ENCODE results near the gene CHADL. TPM values are rescaled to one million over a fixed set of nuclear protein-coding genes. Genes with fewer than 3 reads are reported as not detected.
A peak's percentile ranks its signal among the peaks of the same experiment; 100 is the strongest.

CHADL gene
- total RNA-seq, 3 donors from 2014 or later = 1.3 to 3.7 (median 1.4) TPM

- H3K36me3 ChIP-seq = no peaks in the 10 kb centered on the region
- H3K4me1 ChIP-seq = no peaks in the 10 kb centered on the region
- no peak overlapping the region for H3K27ac ChIP-seq
- intact Hi-C loops (cut with DNase I; ENCODE audit: low total_unique reads) = no loop called here
- H3K9me3 ChIP-seq = no peaks in the 10 kb centered on the region
- H3K27me3 ChIP-seq = no peaks in the 10 kb centered on the region
- no peak for DNase-seq (ENCODE audit: low spot score in 2 of 2)
- TF ChIP-seq POLR2A (IDR thresholded peaks at IDR 0.05) (no peak), CTCF (IDR thresholded peaks at IDR 0.05) (no peak), POLR2AphosphoS5 (IDR thresholded peaks at IDR 0.05) (no peak)
- H3K4me3 ChIP-seq = no peak overlapping the region
Measured at GRCh38 chr22:41243361-41243760, 2.6 kb upstream of the CHADL start.

GRCh38 chr22:41242396-41243117 lies 1.8 kb upstream of the CHADL start:
- TF ChIP-seq CTCF (IDR thresholded peaks at IDR 0.05) (no peak), POLR2AphosphoS5 (IDR thresholded peaks at IDR 0.05) (no peak), POLR2A (IDR thresholded peaks at IDR 0.05) (no peak)
- intact Hi-C loops (cut with DNase I; ENCODE audit: low total_unique reads) = no loop called here

GRCh38 chr22:41241133-41241676 lies 474 bp upstream of the CHADL start:
- no peaks in the 10 kb centered on the region for H3K27me3 ChIP-seq
- no peaks in the 10 kb centered on the region for H3K36me3 ChIP-seq
- intact Hi-C loops (cut with DNase I; ENCODE audit: low total_unique reads) = no loop called here
- H3K4me3 ChIP-seq = no peak overlapping the region
- DNase-seq (ENCODE audit: low spot score in 2 of 2) = no peak
- peak overlapping the region; percentile 74 to 78 for H3K27ac ChIP-seq
- TF ChIP-seq POLR2AphosphoS5 (IDR thresholded peaks at IDR 0.05) = no peak
- no peak for TF ChIP-seq CTCF (IDR thresholded peaks at IDR 0.05)
- H3K4me1 ChIP-seq = peaks cover 0 to 4% of the 10 kb centered on the region in 2 donors
- no peaks in the 10 kb centered on the region for H3K9me3 ChIP-seq

More at GRCh38 chr22:41242396-41243117, 1.8 kb upstream of the CHADL start:
- H3K36me3 ChIP-seq = no peaks in the 10 kb centered on the region
- H3K27me3 ChIP-seq = no peaks in the 10 kb centered on the region
- no peaks in the 10 kb centered on the region for H3K9me3 ChIP-seq
- no peaks in the 10 kb centered on the region for H3K4me1 ChIP-seq
- no peak overlapping the region for H3K27ac ChIP-seq
- DNase-seq (ENCODE audit: low spot score in 2 of 2) = no peak
- H3K4me3 ChIP-seq = no peak overlapping the region

GRCh38 chr22:41239443-41240128 lies 1.1 kb downstream of the CHADL start:
- Histone ChIP-seq H3K4me1 (peaks cover 0 to 4% of the 10 kb centered on the region in 2 donors), H3K9me3 (no peaks in the 10 kb centered on the region), H3K36me3 (no peaks in the 10 kb centered on the region), H3K4me3 (no peak overlapping the region), H3K27ac (peak overlapping the region; percentile 74 to 78), H3K27me3 (no peaks in the 10 kb centered on the region)
- intact Hi-C loops (cut with DNase I; ENCODE audit: low total_unique reads) = no loop called here
- no peak for DNase-seq (ENCODE audit: low spot score in 2 of 2)
- TF ChIP-seq CTCF (IDR thresholded peaks at IDR 0.05) (no peak), POLR2A (IDR thresholded peaks at IDR 0.05) (no peak), POLR2AphosphoS5 (IDR thresholded peaks at IDR 0.05) (no peak)
